Activated CD8-positive, alpha-beta memory T cell treated with anti-CD3 and anti-CD28 coated beads for 36 hours (primary cell): Measurements from ENCODE around the gene P2RX7. TPM values are rescaled to one million over a fixed set of nuclear protein-coding genes. Genes with fewer than 3 reads are reported as not detected.

Experiments
- CTCF ChIA-PET: fragments of 350-600 bp; sonication (Branson Sonifier 250); formaldehyde crosslinking; loops from one replicate; lab custom pipeline; 2021; ENCODE audit warnings: antibody characterized with exemption; lab: Charles Lee
- POLR2A ChIA-PET: fragments of 350-600 bp; sonication (Branson Sonifier 250); formaldehyde crosslinking; loops from one replicate; lab custom pipeline; 2021; ENCODE audit warnings: antibody characterized with exemption; lab: Charles Lee
- total RNA-seq, 2 experiments: library from RNA; stranded (reverse); gene quantifications; one replicate each; pipeline ENCODE4 v1.2.3, GENCODE V29; 2021

P2RX7 gene
- total RNA-seq, 2 experiments from 2014 or later = 3.4 to 5.0 TPM

GRCh38 chr12:121102307-121102706 is 30.4 kb upstream of the P2RX7 start:
- ChIA-PET POLR2A (no interaction called here), CTCF (interaction anchor here (0.6 to 1.1 kb wide), 2 partner anchors 42 to 368 kb away, joined by 3 read pairs; no protein-coding TSS in a partner anchor)

GRCh38 chr12:121107681-121108080 is 25.0 kb upstream of the P2RX7 start:
- ChIA-PET POLR2A (no interaction called here), CTCF (no interaction called here)

GRCh38 chr12:121108492-121108891 is 24.2 kb upstream of the P2RX7 start:
- POLR2A ChIA-PET = no interaction called here

GRCh38 chr12:121110211-121110940 is 22.3 kb upstream of the P2RX7 start:
- CTCF ChIA-PET = interaction anchor here (0.6 to 2.1 kb wide), 5 partner anchors 10 to 105 kb away, joined by 3 to 8 read pairs (median 4); no protein-coding TSS in a partner anchor

More at GRCh38 chr12:121108492-121108891, 24.2 kb upstream of the P2RX7 start:
- CTCF ChIA-PET = interaction anchor here (0.6 to 0.7 kb wide), 3 partner anchors 43 to 144 kb away, joined by 3 to 4 read pairs (median 3); no protein-coding TSS in a partner anchor

GRCh38 chr12:121111684-121112083 is 21.0 kb upstream of the P2RX7 start:
- POLR2A ChIA-PET = no interaction called here
- CTCF ChIA-PET = interaction anchor here (0.6 to 0.8 kb wide), 2 partner anchors 52 to 148 kb away, joined by 3 read pairs; no protein-coding TSS in a partner anchor

More at GRCh38 chr12:121110211-121110940, 22.3 kb upstream of the P2RX7 start:
- POLR2A ChIA-PET = no interaction called here

GRCh38 chr12:121112496-121112895 is 20.2 kb upstream of the P2RX7 start:
- CTCF ChIA-PET = interaction anchor here (0.8 kb wide), 1 partner anchor 52 kb away, joined by 3 read pairs; no protein-coding TSS in a partner anchor
- POLR2A ChIA-PET = no interaction called here

GRCh38 chr12:121113057-121113456 is 19.6 kb upstream of the P2RX7 start:
- CTCF ChIA-PET = no interaction called here
- POLR2A ChIA-PET = no interaction called here

GRCh38 chr12:121114019-121114639 is 18.5 kb upstream of the P2RX7 start:
- CTCF ChIA-PET = interaction anchor here (1.2 kb wide), 1 partner anchor 56 kb away, joined by 5 read pairs; no protein-coding TSS in a partner anchor
- POLR2A ChIA-PET = no interaction called here

GRCh38 chr12:121114806-121115205 is 17.9 kb upstream of the P2RX7 start:
- POLR2A ChIA-PET = no interaction called here
- CTCF ChIA-PET = interaction anchor here (1.2 kb wide), 1 partner anchor 57 kb away, joined by 5 read pairs; no protein-coding TSS in a partner anchor

- CTCF ChIA-PET = no interaction called here
- POLR2A ChIA-PET = no interaction called here
Measured at GRCh38 chr12:121115530-121115929, 17.1 kb upstream of the P2RX7 start.

GRCh38 chr12:121116318-121117225 is 16.1 kb upstream of the P2RX7 start:
- ChIA-PET POLR2A (no interaction called here), CTCF (no interaction called here)

GRCh38 chr12:121117226-121117777 is 15.4 kb upstream of the P2RX7 start:
- ChIA-PET CTCF (interaction anchor here (0.7 kb wide), 1 partner anchor 30 kb away, joined by 3 read pairs; no protein-coding TSS in a partner anchor), POLR2A (no interaction called here)

GRCh38 chr12:121120323-121120722 is 12.4 kb upstream of the P2RX7 start:
- ChIA-PET POLR2A (interaction anchor here (0.7 kb wide), 1 partner anchor 960 kb away, joined by 3 read pairs; no protein-coding TSS in a partner anchor), CTCF (no interaction called here)

GRCh38 chr12:121120989-121121755 is 11.5 kb upstream of the P2RX7 start:
- ChIA-PET POLR2A (interaction anchor here (0.6 to 0.7 kb wide), 2 partner anchors 484 to 959 kb away, joined by 3 read pairs; no protein-coding TSS in a partner anchor), CTCF (no interaction called here)

GRCh38 chr12:121121805-121122204 is 10.9 kb upstream of the P2RX7 start:
- CTCF ChIA-PET = no interaction called here
- POLR2A ChIA-PET = interaction anchor here (0.6 kb wide), 1 partner anchor 483 kb away, joined by 3 read pairs; no protein-coding TSS in a partner anchor

- ChIA-PET POLR2A (no interaction called here), CTCF (interaction anchor here (0.5 kb wide), 1 partner anchor 928 kb away, joined by 5 read pairs; no protein-coding TSS in a partner anchor)
Measured at GRCh38 chr12:121123488-121123887, 9.2 kb upstream of the P2RX7 start.

- ChIA-PET POLR2A (no interaction called here), CTCF (no interaction called here)
Measured at GRCh38 chr12:121124402-121125109, 8.1 kb upstream of the P2RX7 start.
